GM21360 (cell line): Measurements from ENCODE around the gene TMPRSS5.

ENCODE experiments used
- ATAC-seq: cut with Tn5 transposase; IDR thresholded peaks from one replicate; pipeline ENCODE4 v1.9.1; 2021; ENCODE audit warnings: mild to moderate bottlenecking, moderate library complexity; ENCODE audit not compliant: unreplicated experiment

Gene TMPRSS5

DNA sequence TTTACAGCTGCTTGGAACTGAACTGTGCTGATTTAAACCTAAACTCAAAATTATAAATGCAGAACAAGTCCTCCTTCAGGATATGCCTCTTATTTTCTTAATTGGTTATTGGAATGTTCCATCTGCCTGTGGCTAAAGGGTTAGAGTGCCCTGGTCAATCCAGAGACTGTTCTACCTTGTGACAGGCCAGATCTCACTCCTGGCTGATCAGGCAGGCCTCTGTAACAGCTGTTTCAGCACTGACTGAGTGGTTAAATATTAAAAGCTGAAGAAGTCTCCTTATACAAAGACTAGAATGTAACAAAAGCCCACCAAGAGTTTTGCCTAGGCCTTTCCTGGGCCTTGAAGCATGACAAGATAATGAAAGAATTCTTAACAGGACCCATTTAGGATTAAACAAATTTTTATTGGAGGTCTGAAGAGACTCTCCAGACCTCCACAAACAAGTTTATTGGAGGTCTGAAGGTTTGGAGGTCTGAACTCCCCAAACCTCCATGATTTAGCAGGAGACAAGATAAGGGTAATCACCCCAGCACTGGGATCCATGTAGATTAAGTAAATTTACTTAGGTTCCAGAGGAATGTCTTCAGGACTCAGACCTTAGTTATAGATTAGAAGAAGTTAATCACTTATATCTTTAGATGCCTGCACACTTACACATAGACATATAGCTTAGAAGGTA, 35.8 kb downstream of the TMPRSS5 start:
- ATAC-seq = no peak

DNA sequence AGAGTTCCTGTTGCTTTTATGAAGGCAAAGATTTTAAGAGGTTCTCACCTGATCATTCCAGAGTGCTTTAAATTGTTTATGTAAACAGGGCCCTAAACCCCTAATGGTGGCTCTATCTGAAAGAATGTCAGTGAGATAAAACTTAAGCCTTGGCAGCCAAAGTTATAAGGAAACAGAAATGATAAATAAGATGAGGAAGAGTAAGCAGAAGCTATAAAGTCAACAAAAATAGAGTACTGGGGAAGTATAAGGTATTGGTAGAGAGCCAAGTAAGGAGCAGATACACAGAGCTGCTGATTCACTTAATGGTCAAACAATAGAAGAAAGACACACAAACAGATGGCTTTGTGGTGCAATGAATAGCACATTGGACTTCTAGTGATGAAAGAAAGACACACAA, 37.9 kb downstream of the TMPRSS5 start:
- ATAC-seq = no peak

DNA sequence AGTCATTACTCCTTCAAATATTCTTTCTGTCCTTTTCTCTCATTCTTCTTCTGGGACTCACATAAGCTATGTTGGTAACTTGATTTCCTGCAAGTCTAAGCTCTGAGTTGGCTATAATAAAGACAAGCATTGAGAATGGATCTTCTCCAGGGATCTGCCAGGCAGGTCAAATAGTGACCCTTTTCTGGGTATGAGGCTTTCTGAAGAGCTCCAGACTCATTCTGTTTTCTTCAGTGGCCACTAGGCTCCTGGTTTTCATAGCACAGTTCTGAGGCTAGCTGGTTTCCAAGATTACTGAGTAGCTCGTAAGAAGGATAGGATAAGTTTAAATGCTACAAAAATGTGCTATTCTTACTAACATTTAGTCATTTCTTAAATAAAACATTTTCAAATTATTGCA, 38.3 kb downstream of the TMPRSS5 start:
- no peak for ATAC-seq

DNA sequence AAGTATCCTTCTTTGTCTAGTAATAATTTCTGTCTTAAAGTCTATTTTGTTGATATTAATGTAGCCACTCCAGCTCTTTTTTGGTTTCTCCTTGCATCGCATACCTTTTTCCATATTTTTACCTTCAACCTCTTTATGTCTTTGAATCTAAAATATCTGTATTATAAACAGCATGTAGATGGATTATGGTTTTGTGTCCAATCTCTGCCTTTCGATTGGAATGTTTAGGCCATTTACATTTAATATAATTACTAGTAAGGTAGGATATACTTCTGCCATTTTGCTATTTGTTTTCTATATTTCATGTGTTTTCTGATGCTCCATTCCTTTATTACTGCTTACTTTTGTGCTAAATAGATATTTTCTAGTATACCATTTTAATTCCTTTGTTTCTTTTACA, 39.5 kb downstream of the TMPRSS5 start:
- ATAC-seq = no peak

DNA sequence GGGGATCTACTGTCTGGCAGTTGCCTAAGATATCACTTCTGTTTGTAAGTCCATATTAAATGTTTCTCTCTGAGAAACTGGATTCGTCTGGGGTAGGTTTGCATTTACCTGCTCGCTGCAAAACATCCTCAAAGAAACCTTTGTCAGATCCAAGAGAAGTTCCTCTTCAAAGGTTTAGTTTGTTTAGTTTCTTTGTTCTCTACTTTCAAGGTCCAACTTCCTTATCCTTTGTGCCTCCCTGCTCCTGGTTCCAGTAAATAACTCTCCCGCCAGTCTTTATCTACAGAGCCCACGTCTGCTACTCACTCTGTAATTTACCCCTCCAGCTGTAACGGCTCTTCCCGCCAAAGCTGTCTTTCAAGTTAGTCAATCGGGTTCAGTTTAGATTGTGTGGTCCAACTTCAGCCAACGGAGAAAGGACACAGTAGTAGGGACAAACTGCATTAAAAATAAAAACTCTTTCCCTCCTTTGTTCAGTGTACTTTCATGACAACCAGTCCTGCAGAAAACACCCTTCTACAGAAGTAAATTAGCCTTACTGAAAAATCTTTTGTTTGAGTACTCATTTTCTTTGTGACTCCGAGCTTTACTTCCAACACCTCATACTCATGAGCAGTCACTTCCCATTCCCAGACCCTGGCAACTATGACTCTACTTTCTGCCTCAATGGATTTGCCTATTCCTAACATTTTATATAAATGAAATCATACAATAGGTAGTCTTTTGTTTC, 41.0 kb downstream of the TMPRSS5 start:
- ATAC-seq = no peak

DNA sequence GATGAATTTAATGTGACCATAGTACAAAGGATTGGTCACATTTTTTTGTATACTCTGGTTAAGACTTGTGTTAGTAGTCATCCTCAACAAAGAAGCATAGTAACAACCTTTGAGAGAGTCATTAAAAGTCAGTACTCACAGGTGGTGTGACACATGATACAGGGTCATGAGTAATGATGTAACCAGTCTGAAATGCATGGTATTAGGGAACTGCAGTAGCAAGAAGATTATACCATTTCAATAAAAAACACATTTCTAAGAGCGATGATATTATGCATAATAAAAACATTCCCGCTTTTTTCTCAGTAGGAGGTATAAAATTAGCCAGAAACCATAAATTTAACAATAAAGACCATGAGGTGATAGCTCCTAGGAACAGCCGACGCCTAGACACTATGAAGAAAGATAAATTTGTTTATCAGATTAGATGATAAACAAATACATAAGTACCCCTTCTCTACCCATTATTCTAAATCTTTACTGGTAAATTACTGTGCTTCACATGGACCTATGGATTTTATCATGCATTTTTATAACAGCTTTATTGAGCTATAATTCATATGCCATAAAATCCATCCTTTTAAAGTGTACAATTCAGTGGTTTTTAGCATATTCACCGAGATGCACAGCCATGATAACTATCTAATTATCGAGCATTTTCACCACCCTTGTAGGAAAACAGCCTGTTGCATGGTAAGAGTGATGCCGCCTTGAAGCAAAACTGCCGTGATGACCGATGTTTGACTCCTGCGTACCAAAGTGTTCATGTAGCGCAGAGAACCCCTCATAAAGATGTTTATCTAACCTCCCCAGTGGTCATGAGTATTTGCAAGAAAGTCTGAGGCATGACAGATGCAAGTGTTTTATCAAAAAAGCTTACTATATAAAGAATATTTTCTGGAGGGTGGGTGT, 41.8 kb downstream of the TMPRSS5 start:
- no peak for ATAC-seq

DNA sequence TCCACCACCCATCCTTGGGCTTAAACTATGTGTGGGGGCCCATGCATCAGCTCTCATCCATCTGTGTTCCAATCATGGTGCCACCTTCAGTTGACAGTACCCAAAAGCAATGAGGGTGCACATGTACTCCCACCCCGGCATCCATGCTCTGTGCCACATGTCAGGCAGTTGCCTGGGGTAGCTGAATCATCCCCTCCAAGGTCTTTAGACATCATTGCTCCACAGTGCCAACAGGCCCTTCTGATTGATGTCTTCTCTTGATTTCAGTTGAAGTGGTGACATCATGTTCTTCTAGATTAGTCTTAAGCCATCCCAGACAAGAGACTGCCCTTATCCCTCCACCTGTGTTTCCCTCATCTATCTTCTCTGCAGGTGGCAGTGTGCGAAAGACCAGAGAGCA, 42.5 kb downstream of the TMPRSS5 start:
- ATAC-seq = no peak

DNA sequence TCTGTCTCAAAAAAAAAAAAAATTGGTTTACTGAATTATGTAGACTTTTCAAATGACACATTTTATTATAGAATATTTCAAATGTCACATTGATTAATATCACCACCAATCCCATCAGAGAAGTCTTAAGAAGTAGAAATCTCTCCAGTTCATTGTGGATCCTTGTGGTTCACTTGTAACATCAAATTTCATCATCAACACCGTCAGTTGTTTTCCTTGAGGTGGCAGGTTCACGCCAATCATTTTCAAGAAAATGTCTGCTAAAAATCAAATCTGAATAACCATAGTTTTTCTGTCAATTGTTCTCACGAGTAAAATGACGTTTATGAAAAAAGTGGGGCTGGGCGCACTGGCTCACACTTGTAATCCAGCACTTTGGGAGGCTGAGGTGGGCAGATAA, 50.3 kb downstream of the TMPRSS5 start:
- ATAC-seq = no peak

DNA sequence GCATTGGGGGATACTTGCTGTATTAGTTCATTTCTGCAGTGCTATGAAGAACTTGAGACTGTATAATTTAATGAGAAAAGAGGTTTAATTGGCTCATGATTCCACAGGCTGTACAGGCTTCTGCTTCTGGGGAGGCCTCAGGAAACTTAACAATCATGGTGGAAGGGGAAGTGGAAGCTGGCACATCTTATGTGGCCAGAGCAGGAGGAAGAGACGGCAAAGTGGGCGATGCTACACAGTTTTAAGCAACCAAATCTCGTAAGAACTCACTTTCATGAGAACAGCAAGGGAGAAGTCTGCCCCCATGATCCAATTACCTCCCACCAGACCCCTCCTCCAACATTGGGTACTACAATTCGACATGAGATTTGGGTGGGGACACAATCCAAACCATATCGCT, 55.1 kb downstream of the TMPRSS5 start:
- ATAC-seq = no peak

DNA sequence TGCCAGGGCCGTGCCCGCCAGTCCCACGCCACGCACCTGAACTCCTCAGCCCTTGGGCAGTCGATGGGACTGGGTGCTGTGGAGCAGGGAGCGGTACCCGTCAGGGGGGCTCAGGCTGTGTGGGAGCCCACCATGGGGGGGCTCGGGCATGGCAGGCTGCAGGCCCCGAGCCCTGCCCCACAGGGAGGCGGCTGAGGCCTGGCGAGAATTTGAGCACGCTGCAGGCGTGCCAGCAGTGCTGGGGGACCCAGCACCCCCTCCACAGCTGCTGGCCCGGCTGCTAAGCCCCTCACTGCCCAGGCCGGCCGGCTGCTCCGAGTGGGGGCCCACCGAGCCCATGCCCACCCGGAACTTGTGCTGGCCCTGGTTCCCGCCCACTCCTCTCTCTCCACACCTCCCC, 56.8 kb downstream of the TMPRSS5 start:
- ATAC-seq = no peak

DNA sequence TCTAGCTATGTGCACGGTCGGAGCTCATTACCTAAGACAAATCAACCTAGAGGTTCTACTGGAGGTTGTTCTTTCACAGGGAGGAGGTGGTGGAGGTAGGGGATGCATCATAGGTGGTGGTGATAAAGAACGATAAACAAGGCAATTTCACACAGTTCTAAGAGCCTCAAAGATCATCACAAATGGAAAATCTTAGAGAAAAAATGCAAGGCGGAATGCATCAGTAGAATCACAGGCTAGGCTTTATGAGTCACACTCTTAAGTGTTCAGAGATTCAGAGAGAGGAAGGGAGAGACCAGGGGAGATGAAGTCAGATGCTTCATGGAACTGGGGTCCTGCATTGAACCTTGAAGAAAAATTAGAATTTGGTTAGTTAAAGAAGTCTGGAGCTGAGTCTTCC, 58.3 kb downstream of the TMPRSS5 start:
- no peak for ATAC-seq

DNA sequence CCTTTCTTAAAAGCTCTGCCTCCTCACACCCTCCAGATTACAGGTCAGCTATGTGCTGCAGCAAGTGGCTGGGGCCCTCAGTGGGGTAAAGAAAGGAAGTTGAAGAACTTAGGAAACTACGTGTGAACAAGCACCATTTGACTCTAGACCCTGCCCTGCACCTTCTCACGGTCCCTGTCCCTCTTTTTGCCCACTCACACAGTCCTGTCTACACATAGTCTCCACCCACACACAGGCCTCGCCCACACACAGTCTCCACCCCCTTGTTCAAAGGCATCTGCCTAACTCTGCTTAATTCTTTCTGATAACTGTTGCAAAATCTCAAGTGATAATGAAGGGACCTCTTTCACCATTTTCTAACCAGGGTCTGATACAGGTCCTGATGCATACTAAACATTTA, 59.0 kb downstream of the TMPRSS5 start:
- ATAC-seq = no peak

DNA sequence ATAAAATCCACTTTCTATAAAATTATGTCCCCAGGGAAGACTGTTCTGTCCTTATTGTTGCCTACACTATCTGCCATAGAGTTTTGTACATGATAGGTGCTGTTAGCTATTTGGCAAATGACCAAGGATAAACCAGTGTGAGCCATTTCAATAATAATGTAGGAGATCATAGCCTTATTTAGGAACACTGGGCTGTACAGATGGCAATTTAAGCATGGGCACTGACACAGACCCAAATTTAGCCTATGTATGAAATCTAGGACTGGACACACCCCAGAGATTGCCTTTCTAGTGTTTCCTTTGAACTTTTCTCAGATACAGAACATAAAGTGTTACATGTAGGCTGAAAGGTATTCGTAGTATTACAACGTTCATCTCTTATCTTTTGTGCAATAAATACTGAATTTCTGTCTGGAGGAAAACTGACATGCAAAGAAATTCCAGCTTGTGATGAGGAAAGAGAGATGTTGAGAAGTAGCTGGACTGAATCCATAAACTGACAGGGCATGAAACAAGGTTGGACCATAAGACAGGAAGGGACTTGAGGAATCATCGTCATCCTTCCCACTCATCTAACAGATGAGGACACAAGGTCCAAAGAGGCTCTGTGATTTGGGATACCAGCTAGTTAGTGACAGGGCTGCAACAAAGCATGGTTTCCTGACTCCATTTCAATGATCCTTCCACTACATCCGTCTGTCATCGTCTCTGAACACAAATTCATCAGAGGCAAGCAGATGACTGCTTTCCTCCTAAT, 60.3 kb downstream of the TMPRSS5 start:
- no peak for ATAC-seq

DNA sequence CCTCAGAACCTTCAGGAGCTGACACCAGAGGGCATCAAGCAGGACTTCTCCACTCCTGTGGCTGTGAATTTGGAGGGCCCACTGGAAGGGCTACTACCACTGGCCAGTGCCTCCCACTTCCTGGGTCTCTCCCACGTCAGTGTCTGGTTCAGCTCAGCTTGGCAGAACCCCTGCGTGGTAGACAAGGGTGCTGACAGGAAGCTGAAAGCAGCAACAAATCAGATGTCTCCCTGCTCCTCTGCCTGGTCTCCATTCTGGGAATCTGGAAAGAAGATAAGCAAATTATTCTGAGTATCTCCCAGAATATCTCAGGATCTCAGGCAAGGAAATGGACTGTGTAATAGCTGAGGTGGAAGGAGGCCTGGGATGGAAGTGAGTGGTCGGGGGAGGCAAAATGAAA, 61.5 kb downstream of the TMPRSS5 start:
- ATAC-seq = no peak

DNA sequence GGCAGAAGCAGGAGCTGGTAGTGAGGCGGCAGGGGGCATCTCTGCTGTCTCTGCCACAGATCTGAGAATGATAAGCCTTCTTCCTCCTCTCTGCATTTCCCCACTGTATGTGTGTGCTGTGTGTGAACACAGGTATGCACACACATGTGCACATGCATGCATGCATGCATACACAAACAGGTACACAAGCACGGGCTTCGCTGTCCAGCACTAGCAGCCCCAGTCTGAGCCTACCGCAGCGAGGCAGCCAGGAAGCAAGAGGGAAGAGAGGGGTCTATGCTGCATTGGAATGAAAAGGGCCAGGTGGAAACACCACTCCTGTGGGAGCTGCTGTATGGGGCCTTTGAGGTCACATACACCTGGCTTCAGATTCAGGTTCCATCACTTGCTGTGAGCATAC, 62.4 kb downstream of the TMPRSS5 start:
- ATAC-seq = no peak

DNA sequence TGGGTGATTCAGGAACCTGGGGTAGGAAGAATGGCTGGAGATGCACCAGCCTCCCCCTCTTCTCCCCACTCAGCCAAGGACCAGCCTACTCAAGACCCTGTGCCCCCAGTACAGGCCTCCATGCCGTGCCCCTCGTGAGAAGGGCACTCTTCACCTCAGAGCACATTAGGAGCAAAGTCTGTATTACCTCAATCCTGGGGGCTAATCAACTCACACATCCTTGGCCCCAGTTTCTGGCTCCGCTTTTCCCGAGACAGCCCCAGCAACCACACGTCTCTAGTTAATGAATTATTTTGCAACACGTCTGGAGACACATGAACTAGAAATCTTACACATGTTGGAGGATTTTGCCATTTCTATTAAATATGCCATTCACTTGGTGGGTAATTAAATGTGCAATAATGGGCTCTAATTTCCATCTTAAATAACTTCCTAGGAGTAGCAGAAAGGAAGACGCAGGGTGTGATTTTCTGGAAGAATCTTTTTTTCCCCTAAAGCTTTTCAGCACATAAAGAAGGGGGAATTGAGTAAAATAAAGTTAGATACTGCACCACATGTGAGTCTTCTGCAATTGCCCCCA, 63.0 kb downstream of the TMPRSS5 start:
- no peak for ATAC-seq

DNA sequence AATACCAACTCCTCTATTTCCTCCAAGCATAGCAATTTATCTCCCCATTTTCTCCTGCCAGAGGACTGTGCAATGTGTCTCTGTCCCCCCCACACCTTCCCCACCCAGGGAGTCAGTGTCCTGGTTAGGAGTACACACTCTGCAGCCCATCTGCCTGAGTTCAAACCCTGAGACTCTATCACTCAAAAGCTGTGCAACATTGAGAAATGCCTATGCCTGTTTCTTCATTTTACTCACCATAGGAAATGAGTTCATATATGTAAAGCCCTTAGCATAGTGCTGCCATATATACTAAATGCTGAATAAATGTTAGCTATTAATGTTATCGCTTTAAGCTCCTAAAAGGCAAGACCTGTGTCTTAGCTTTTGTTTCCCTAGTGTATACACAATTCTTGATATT, 64.0 kb downstream of the TMPRSS5 start:
- no peak for ATAC-seq

DNA sequence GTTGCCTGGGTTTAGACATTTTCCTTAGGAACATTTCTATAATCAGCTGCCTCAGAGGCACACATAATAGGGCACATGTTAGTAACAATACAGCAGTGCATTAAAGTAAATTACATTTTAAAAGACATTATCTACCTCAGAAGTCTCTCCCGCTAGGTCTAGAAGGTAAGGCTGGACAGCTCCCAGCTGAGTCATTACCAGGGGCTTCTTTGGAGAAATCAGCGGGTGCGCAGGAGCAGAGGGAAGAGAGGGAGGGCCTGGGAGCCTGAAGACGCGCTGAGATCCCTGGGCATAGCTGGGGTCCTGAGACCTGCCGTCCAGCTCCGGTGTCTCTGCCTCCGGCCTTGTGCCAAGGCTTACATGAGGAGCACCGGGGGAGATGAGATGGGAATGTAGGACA, 67.7 kb downstream of the TMPRSS5 start:
- no peak for ATAC-seq

DNA sequence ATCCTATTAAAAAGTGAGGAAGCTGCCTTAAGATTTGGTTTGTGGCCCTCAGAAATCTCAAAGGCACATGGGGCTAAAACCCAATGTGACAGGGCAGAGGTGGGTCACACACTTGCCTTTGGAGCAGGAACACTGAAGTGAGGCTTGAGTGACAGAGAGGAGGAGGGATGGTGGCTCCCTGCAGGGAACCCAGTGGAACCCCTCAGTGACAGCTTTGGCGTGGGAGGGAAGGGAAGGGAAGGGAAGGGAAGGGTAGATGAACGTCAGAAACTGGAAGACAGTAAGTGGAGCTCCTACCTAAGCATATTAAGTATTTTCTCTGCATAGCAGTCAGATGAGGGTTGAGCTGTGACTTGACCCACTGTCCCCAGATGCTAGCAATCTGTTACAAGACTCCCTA, 68.5 kb downstream of the TMPRSS5 start:
- ATAC-seq = no peak
